WTC11 (cell line): ENCODE data around the gene EML6. TPM values are rescaled to one million over a fixed set of nuclear protein-coding genes. Genes with fewer than 3 reads are reported as not detected.

ENCODE experiments used
- ATAC-seq: fragments of 200-7000 bp; cut with Tn5 transposase; 2 replicates; pipeline ENCODE4 v1.10.0; 2021; ENCODE audit warnings: mild to moderate bottlenecking, moderate library complexity
- CTCF ChIA-PET: fragments of 300-600 bp; sonication (Branson Sonifier 250); formaldehyde crosslinking; loops from one replicate; lab custom pipeline; 2021; ENCODE audit warnings: antibody characterized with exemption; lab: Charles Lee
- POLR2A ChIA-PET: fragments of 350-600 bp; sonication (Branson Sonifier 250); formaldehyde crosslinking; loops from one replicate; lab custom pipeline; 2021; ENCODE audit warnings: antibody characterized with exemption; lab: Charles Lee
- DNase-seq: peaks from one replicate; pipeline ENCODE4 v3.0.0; 2021; ENCODE audit warnings: low spot score
- H3K27ac Mint-ChIP-seq: 2 replicates; pipeline ENCODE4 v1.8.0; 2021; ENCODE audit warnings: mixed read lengths
- H3K27me3 Mint-ChIP-seq: 2 replicates; pipeline ENCODE4 v1.8.0; 2021; ENCODE audit warnings: low read depth, mild to moderate bottlenecking, moderate library complexity, mixed read lengths
- H3K36me3 Mint-ChIP-seq: 2 replicates; pipeline ENCODE4 v1.8.0; 2021; ENCODE audit warnings: mixed read lengths
- H3K4me1 Mint-ChIP-seq: 2 replicates; pipeline ENCODE4 v1.8.0; 2022; ENCODE audit warnings: mixed read lengths
- H3K4me3 Mint-ChIP-seq: 2 replicates; pipeline ENCODE4 v1.8.0; 2021; ENCODE audit warnings: mild to moderate bottlenecking, moderate library complexity, mixed read lengths
- H3K9me3 Mint-ChIP-seq: 2 replicates; pipeline ENCODE4 v1.8.0; 2021; ENCODE audit warnings: mixed read lengths
- AFF4 ChIP-seq: sonication (generic); formaldehyde crosslinking; IDR thresholded peaks from 2 replicates; pipeline ENCODE4 v1.8.1; 2023; ENCODE audit warnings: mild to moderate bottlenecking, missing genetic modification reagents, borderline replicate concordance
- AR ChIP-seq: fragments of 250-450 bp; sonication (Bioruptor Pico); IDR thresholded peaks from 2 replicates; pipeline ENCODE4 v1.9.0; 2021; ENCODE audit warnings: mild to moderate bottlenecking
- CBFB ChIP-seq: sonication (generic); formaldehyde crosslinking; IDR thresholded peaks from 2 replicates; pipeline ENCODE4 v1.8.1; 2022; ENCODE audit warnings: mild to moderate bottlenecking, low read depth, missing genetic modification reagents
- CDX4 ChIP-seq: fragments of 250-450 bp; sonication (Bioruptor Pico); IDR thresholded peaks from 2 replicates; pipeline ENCODE4 v1.9.0; 2021; ENCODE audit warnings: moderate library complexity, mild to moderate bottlenecking, inconsistent platforms, borderline replicate concordance
- CREB1 ChIP-seq: sonication (generic); formaldehyde crosslinking; IDR thresholded peaks from 2 replicates; pipeline ENCODE4 v1.8.0; 2023; ENCODE audit warnings: mild to moderate bottlenecking, missing genetic modification reagents
- FOXP4 ChIP-seq: sonication (generic); formaldehyde crosslinking; IDR thresholded peaks from 2 replicates; pipeline ENCODE4 v1.8.0; 2022; ENCODE audit warnings: mild to moderate bottlenecking, missing genetic modification reagents
- HMGXB4 ChIP-seq: sonication (generic); formaldehyde crosslinking; IDR thresholded peaks from 2 replicates; pipeline ENCODE4 v1.8.1; 2023; ENCODE audit warnings: mild to moderate bottlenecking, moderate library complexity, missing genetic modification reagents
- IRF2 ChIP-seq: sonication (generic); formaldehyde crosslinking; IDR thresholded peaks from 2 replicates; pipeline ENCODE4 v1.8.0; 2022; ENCODE audit warnings: low read depth, missing genetic modification reagents, borderline replicate concordance
- JUN ChIP-seq: sonication (generic); formaldehyde crosslinking; IDR thresholded peaks from 2 replicates; pipeline ENCODE4 v1.8.0; 2023; ENCODE audit warnings: mild to moderate bottlenecking, missing genetic modification reagents
- MYBL2 ChIP-seq: sonication (generic); formaldehyde crosslinking; IDR thresholded peaks from 2 replicates; pipeline ENCODE4 v1.8.1; 2023; ENCODE audit warnings: mild to moderate bottlenecking, moderate library complexity, missing genetic modification reagents
- OVOL2 ChIP-seq: fragments of 250-450 bp; sonication (Bioruptor Pico); IDR thresholded peaks from 2 replicates; pipeline ENCODE4 v1.9.0; 2021; ENCODE audit warnings: mild to moderate bottlenecking, borderline replicate concordance
- RORB ChIP-seq: fragments of 250-450 bp; sonication (Bioruptor Pico); IDR thresholded peaks from 2 replicates; pipeline ENCODE4 v1.9.0; 2021; ENCODE audit warnings: mild to moderate bottlenecking
- STAT6 ChIP-seq: sonication (generic); formaldehyde crosslinking; conservative IDR thresholded peaks from 2 replicates; pipeline ENCODE4 v1.8.1; 2023; ENCODE audit warnings: mild to moderate bottlenecking, low read depth, missing genetic modification reagents, moderate library complexity
- TEAD1 ChIP-seq: sonication (generic); formaldehyde crosslinking; IDR thresholded peaks from 2 replicates; pipeline ENCODE4 v1.8.0; 2022; ENCODE audit warnings: mild to moderate bottlenecking, missing genetic modification reagents
- ZNF232 ChIP-seq: sonication (generic); formaldehyde crosslinking; IDR thresholded peaks from 2 replicates; pipeline ENCODE4 v1.8.0; 2022; ENCODE audit warnings: mild to moderate bottlenecking, missing genetic modification reagents
- ZNF423 ChIP-seq: fragments of 250-450 bp; sonication (Bioruptor Pico); IDR thresholded peaks from 2 replicates; pipeline ENCODE4 v2.1.2; 2022; ENCODE audit warnings: mild to moderate bottlenecking, moderate library complexity
- ZNF532 ChIP-seq: fragments of 250-450 bp; sonication (Bioruptor Pico); IDR thresholded peaks from 2 replicates; pipeline ENCODE4 v1.9.0; 2021; ENCODE audit warnings: mild to moderate bottlenecking, borderline replicate concordance
- total RNA-seq: library from RNA; stranded (reverse); gene quantifications from 3 replicates; pipeline ENCODE4 v1.2.3, GENCODE V29; 2021

The EML6 gene
- total RNA-seq, 1 experiment from 2014 or later, result 2.1 TPM

GRCh38 chr2:54771166-54771885, 47.9 kb downstream of the EML6 start (continued):
- TF ChIP-seq FOXP4 (CRISPR knock-in tag) (no peak), ZNF232 (CRISPR knock-in tag) (no peak)

GRCh38 chr2:54772110-54772509, 48.6 kb downstream of the EML6 start:
- CTCF ChIA-PET, result interaction anchor here (1.6 kb wide), 1 partner anchor 107 kb away, joined by 9 read pairs; no protein-coding TSS in a partner anchor
- Mint-ChIP-seq H3K4me1 (no peaks in the 10 kb centered on the region), H3K27me3 (no peaks in the 10 kb centered on the region), H3K36me3 (peaks cover 3% of the 10 kb centered on the region), H3K9me3 (peaks cover 26% of the 10 kb centered on the region), H3K27ac (no peak overlapping the region), H3K4me3 (no peak overlapping the region)
- POLR2A ChIA-PET, result no interaction called here
- DNase-seq, result no peak
- no peak for ATAC-seq
- TF ChIP-seq TEAD1 (CRISPR knock-in tag), result no peak
- no peak for TF ChIP-seq CREB1 (CRISPR knock-in tag)
- no peak for TF ChIP-seq AR (CRISPR knock-in tag)
- TF ChIP-seq ZNF423 (CRISPR knock-in tag), result no peak
- no peak for TF ChIP-seq STAT6 (CRISPR knock-in tag)
- no peak for TF ChIP-seq AFF4
- no peak for TF ChIP-seq OVOL2 (CRISPR knock-in tag)
- TF ChIP-seq CDX4, result no peak
- TF ChIP-seq HMGXB4 (CRISPR knock-in tag), result no peak
- no peak for TF ChIP-seq IRF2 (CRISPR knock-in tag)
- TF ChIP-seq ZNF532 (CRISPR knock-in tag), result no peak
- TF ChIP-seq RORB (CRISPR knock-in tag), result no peak
- no peak for TF ChIP-seq JUN (CRISPR knock-in tag)
- no peak for TF ChIP-seq MYBL2 (CRISPR knock-in tag)
- TF ChIP-seq CBFB, result no peak
